GM23338 (cell line): ENCODE data around the gene TFAP2B.

Source experiments
- EZH2phosphoT487 ChIP-seq: fragments of 200-600 bp; sonication (generic); IDR thresholded peaks from one replicate; pipeline ENCODE4 v1.8.1; 2018; ENCODE audit warnings: antibody characterized with exemption; ENCODE audit not compliant: unreplicated experiment
- POLR2AphosphoS5 ChIP-seq: IDR thresholded peaks from 2 replicates; pipeline ENCODE4 v1.6.1; 2016; ENCODE audit warnings: antibody characterized with exemption, low read depth
- TF ChIP-seq, protein P1 (sequence below): IDR thresholded peaks from one replicate; pipeline ENCODE4 v1.6.1; 2018; ENCODE audit warnings: antibody characterized with exemption; ENCODE audit not compliant: unreplicated experiment
- TF ChIP-seq, protein P2 (sequence below), 2 experiments: fragments of 200-600 bp in 1 of 2; sonication (generic) in 1 of 2; conservative IDR thresholded peaks; 2 replicates each; pipeline versions ENCODE4 v1.5.1 to v1.6.1; 2016 to 2017; ENCODE audit warnings: antibody characterized with exemption in 2 of 2, low read depth in 2 of 2, mild to moderate bottlenecking in 2 of 2, moderate library complexity in 1 of 2

DNA sequence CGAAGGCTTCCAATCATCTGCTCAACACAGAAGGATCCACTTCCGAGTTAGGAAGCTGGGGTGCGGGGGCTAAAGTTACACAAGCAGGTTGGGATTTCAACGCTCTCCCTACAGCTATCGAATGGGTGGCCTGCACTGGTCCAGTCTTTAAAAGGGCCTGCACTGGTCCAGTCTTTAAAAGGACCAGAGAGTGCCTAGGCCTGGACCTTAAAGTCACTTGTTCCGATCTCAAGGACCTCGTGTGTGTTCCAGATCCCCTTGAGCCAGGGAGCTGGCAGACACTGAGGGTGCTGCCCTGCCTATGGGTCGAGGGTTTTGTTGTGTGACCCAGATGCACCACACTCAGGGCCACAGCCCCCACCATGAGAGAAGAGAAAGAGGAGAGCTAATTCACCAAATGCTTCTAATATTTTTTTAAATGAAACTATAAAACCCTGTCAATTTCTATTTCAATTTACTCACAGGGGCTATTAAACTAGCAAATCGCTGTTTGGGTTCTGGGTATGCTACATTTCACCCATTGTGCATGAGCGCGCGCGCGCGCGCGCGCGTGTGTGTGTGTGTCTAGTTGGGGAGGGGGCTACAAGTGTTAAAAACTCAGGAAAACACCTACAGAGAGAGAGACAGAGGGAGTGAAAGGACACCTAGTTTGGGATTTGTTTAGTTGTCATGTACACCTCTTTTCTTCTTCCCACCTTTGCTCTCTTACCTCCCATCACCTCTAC, 7.5 kb downstream of the TFAP2B start:
- TF ChIP-seq, protein P1, sequence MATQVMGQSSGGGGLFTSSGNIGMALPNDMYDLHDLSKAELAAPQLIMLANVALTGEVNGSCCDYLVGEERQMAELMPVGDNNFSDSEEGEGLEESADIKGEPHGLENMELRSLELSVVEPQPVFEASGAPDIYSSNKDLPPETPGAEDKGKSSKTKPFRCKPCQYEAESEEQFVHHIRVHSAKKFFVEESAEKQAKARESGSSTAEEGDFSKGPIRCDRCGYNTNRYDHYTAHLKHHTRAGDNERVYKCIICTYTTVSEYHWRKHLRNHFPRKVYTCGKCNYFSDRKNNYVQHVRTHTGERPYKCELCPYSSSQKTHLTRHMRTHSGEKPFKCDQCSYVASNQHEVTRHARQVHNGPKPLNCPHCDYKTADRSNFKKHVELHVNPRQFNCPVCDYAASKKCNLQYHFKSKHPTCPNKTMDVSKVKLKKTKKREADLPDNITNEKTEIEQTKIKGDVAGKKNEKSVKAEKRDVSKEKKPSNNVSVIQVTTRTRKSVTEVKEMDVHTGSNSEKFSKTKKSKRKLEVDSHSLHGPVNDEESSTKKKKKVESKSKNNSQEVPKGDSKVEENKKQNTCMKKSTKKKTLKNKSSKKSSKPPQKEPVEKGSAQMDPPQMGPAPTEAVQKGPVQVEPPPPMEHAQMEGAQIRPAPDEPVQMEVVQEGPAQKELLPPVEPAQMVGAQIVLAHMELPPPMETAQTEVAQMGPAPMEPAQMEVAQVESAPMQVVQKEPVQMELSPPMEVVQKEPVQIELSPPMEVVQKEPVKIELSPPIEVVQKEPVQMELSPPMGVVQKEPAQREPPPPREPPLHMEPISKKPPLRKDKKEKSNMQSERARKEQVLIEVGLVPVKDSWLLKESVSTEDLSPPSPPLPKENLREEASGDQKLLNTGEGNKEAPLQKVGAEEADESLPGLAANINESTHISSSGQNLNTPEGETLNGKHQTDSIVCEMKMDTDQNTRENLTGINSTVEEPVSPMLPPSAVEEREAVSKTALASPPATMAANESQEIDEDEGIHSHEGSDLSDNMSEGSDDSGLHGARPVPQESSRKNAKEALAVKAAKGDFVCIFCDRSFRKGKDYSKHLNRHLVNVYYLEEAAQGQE: no peak
- TF ChIP-seq, protein P2, sequence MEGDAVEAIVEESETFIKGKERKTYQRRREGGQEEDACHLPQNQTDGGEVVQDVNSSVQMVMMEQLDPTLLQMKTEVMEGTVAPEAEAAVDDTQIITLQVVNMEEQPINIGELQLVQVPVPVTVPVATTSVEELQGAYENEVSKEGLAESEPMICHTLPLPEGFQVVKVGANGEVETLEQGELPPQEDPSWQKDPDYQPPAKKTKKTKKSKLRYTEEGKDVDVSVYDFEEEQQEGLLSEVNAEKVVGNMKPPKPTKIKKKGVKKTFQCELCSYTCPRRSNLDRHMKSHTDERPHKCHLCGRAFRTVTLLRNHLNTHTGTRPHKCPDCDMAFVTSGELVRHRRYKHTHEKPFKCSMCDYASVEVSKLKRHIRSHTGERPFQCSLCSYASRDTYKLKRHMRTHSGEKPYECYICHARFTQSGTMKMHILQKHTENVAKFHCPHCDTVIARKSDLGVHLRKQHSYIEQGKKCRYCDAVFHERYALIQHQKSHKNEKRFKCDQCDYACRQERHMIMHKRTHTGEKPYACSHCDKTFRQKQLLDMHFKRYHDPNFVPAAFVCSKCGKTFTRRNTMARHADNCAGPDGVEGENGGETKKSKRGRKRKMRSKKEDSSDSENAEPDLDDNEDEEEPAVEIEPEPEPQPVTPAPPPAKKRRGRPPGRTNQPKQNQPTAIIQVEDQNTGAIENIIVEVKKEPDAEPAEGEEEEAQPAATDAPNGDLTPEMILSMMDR (conservative IDR thresholded peaks at IDR 0.05; ENCODE audit: low read depth in 2 of 2): no peak
- TF ChIP-seq POLR2AphosphoS5 (no peak), EZH2phosphoT487 (no peak)
